Fibroblast of mammary gland (primary cell): ENCODE measurements around the gene CEBPB.
A peak's percentile ranks its signal among the peaks of the same experiment; 100 is the strongest.
"Not testable (repeated sequence)": the region's sequence is repeated elsewhere in the genome, so short reads cannot be mapped to it uniquely, and the experiment has no call there.

Experiments
- DNase-seq: peaks from one replicate; pipeline ENCODE4 v3.0.0-alpha.2; 2010; ENCODE audit warnings: low read depth
- H3K4me3 ChIP-seq: 2 replicates; pipeline ENCODE4 v1.5.1; 2011; ENCODE audit warnings: low read depth, mild to moderate bottlenecking, low read length, moderate library complexity; ENCODE audit not compliant: control insufficient read depth
- TF ChIP-seq, protein P1 (sequence below): conservative IDR thresholded peaks from 2 replicates; pipeline ENCODE4 v1.5.1; 2011; ENCODE audit warnings: low read depth, low read length, inconsistent platforms; ENCODE audit not compliant: control insufficient read depth, insufficient read depth

CEBPB gene

DNA sequence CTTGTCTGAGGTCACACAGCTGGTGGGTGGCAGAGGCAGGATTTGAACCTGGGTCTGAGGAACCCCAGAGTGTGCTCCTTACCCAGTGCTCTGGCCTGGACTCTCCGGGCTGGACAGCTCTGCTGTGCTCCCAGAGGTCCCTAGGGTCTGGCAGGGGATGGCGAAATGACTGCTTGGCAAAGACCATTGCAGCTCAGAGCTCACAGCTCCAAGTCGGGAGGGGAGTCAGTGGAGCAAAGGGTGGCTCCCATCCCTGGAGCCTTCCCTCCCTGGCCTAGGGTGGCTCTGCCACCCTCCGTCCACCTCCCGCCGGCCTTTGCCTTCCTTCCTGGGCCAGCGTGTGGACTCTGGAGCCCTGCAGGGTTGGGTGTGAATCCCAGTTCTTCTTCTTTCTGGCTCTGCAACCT, 17.5 kb downstream of the CEBPB start:
- DNase-seq = no peak
- TF ChIP-seq, protein P1, sequence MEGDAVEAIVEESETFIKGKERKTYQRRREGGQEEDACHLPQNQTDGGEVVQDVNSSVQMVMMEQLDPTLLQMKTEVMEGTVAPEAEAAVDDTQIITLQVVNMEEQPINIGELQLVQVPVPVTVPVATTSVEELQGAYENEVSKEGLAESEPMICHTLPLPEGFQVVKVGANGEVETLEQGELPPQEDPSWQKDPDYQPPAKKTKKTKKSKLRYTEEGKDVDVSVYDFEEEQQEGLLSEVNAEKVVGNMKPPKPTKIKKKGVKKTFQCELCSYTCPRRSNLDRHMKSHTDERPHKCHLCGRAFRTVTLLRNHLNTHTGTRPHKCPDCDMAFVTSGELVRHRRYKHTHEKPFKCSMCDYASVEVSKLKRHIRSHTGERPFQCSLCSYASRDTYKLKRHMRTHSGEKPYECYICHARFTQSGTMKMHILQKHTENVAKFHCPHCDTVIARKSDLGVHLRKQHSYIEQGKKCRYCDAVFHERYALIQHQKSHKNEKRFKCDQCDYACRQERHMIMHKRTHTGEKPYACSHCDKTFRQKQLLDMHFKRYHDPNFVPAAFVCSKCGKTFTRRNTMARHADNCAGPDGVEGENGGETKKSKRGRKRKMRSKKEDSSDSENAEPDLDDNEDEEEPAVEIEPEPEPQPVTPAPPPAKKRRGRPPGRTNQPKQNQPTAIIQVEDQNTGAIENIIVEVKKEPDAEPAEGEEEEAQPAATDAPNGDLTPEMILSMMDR = no peak
- H3K4me3 ChIP-seq = no peak overlapping the region

DNA sequence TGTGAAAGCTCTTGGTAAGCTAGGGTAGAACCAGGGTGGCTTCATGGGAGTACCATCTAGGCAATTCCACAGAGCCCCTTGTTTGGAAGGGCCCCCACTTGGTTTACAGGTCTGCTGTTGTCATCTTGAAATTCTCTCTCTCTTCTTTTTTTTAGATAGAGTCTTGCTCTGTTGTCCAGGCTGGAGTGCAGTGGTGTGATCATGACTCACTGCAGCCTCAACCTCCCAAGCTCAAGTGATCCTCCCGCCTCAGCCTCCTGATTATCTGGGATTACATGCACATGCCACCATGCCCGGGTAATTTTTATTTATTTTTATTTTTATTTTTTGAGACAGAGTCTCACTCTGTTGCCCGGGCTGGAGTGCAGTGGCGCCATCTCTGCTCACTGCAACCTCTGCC, 18.2 kb downstream of the CEBPB start:
- not testable (repeated sequence) for DNase-seq, H3K4me3 ChIP-seq

DNA sequence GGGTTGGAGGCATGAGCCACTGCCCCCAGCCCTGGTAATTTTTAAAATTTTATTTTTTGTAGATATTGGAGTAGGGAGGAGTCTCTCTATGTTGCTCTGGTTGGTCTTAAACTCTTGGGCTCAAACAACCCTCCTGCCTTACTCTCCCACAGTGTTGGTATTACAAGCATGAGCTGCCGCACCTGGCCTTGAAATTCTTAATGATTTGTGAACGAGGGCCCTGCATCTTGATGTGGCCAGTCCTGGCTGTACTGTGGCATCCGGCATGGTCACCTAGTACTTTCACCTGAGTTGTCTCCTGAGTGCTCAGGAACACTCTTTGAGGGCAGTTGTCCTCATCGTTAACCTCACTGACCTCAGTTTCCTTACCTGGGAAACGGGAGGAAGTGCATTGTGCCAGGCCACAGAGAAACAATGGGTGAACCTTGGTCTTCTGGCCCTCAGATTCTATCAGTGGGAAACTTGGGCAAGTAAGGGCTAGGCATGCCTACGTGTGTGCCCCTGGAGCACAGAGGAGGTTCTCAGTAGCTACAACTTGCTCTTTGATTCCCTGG, 19.5 kb downstream of the CEBPB start:
- DNase-seq = no peak
- no peak overlapping the region for H3K4me3 ChIP-seq
- TF ChIP-seq, protein P1 = no peak

DNA sequence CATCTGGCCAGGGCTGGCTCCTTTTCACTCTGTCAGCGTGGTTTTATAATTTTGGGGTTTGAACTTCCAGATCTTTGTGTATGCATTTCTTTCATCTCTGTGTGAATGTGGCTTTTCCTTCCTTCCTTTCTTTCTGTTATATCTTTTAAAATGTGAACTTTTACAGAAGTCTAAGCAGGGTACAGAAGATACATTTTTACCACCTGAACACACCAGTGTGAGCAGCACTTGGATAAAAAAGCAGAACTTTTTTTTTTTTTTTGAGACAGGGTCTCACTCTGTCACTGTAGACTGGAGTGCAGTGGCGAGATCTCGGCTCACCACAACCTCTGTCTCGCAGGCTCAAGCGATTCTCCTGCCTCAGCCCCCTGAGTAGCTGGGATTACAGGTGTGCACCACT, 20.5 kb downstream of the CEBPB start:
- no peak overlapping the region for H3K4me3 ChIP-seq
- no peak for DNase-seq
- TF ChIP-seq, protein P1 = no peak

DNA sequence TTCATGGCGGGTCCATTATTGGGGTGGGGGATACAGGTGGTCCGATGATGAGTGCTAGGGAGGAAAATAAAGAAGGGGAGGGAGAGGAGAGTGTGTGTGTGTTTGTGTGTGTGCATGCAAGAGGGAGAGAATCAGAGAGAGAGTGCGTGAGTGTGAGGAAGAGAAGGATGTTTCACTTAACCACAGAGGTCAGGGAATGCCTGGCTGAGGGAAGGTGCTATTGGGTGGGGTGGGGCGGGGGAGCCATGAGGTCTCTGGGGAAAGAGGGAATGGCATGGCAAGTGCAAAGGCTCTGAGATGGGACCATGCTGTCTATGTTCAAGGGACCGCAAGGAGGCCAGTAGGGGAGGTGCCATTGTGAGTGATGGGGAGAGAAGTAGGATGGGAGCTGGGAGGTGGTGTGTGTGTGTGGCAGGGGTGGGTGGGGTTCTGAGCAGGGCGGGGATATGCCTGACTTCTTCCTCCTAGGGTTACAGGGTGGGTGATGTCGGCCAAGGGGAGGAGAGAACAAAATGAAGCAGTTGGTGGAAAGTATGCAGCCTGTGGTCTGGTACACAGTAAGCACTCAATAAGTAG, 23.0 kb downstream of the CEBPB start:
- DNase-seq = no peak
- TF ChIP-seq, protein P1 = no peak

DNA sequence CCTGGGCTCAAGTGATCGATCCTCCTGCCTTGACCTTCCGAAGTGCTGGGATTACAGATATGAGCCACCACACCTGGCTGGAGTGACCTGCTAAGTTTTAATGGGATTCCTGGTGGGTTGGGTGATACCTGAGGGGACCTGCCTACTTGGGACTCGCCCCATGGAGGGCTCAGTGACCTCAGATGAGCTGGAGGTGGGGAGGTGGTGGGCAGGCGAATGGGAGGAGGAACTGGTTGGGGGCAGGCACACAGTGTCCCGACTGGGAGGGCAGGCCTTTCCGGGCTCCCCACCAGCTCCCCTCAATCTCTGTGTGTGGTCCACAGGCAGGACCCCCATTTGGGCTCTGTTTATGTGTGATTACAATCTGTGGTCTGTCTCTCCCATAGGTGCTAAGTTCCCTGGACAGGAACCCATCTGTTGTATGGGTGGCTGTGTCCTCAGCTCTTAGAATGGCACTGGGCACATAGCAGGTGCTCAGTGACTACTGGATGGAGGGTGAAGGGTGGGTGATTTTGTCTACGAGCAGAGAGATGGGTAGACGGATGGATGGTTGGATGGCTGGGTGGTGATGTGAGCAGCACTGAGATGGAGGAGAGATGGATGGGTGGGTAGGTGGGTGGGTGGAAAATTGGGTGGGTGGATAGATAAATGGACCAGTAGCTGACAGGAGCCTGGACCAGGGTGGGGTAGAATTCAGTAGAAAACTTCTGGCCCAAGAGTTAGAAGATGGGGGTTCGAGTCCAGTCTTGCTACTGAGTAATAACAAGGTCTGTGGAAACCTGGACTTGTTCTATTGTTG, 23.8 kb downstream of the CEBPB start:
- H3K4me3 ChIP-seq = no peak overlapping the region
- TF ChIP-seq, protein P1 = no peak
- no peak for DNase-seq

More for the DNA sequence above, 23.0 kb downstream of the CEBPB start:
- no peak overlapping the region for H3K4me3 ChIP-seq

DNA sequence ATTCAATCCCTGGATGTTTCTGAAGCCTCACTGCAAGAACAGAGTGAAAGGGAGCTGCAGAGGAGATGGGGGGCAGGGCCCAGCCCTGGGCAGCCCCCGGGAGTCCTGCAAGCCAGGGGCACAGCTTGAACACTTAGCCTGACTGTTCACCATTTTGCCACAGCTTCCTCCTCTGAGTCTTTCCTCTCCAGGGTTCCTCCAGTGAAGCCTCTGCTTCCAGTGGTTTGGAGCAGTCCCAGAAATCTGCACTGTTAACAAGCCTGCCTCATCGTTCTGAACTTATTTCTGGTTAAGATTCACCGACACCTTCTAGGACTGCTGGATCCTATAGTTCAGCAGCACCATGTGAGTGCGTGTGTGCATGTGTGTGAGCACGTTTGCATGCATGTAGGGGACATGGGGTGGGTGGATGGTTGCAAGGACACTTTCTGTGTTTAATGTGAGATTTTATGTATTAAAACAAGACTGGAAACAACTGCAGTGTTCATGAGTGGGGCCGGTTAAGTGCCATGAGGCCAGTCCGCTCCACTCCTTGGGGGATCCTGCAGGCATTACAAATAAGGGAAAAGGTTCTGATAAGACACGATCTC, 24.6 kb downstream of the CEBPB start:
- no peak overlapping the region for H3K4me3 ChIP-seq
- DNase-seq = peak; percentile 64
- TF ChIP-seq, protein P1 = no peak
